Gastroesophageal sphincter (tissue), 3 donors: ENCODE results near the gene BABAM2.

Source experiments
- POLR2AphosphoS5 ChIP-seq: sonication (generic); formaldehyde crosslinking; IDR thresholded peaks from one replicate; pipeline ENCODE4 v1.6.1; 2017; ENCODE audit warnings: antibody characterized with exemption
- TF ChIP-seq, protein P1 (sequence below), 4 experiments: fragments of 200-600 bp in 2 of 4; fragments of 450-650 bp in 2 of 4; sonication (generic) in 1 of 4; IDR thresholded peaks; one replicate each; pipeline ENCODE4 v1.5.1; 2017 to 2019; ENCODE audit warnings: antibody characterized with exemption in 4 of 4, mild to moderate bottlenecking in 2 of 4, moderate library complexity in 2 of 4

DNA sequence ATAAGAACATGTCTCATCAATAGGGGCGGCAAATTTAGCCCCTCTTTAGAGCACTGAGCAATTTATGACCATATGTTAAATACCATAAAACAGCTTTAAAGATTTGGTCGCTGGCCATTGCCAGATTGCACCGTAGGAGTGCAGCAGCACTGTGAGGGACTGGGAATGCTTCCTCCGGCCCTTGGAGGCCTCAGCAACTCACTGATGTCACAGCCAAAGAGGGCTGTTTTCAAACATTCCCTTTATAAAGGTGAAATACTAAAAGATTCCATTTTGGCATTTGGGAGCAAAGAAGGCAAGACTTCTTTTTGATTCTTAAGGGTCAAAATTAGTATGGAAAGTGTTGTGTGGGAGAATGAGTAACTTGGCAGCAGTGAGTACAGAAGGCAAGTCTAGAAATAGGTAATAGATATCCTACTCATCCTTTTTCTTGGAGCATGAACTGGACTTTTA is 63.7 kb downstream of the BABAM2 start:
- TF ChIP-seq, protein P1, sequence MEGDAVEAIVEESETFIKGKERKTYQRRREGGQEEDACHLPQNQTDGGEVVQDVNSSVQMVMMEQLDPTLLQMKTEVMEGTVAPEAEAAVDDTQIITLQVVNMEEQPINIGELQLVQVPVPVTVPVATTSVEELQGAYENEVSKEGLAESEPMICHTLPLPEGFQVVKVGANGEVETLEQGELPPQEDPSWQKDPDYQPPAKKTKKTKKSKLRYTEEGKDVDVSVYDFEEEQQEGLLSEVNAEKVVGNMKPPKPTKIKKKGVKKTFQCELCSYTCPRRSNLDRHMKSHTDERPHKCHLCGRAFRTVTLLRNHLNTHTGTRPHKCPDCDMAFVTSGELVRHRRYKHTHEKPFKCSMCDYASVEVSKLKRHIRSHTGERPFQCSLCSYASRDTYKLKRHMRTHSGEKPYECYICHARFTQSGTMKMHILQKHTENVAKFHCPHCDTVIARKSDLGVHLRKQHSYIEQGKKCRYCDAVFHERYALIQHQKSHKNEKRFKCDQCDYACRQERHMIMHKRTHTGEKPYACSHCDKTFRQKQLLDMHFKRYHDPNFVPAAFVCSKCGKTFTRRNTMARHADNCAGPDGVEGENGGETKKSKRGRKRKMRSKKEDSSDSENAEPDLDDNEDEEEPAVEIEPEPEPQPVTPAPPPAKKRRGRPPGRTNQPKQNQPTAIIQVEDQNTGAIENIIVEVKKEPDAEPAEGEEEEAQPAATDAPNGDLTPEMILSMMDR (IDR thresholded peaks at IDR 0.05): no peak
- TF ChIP-seq POLR2AphosphoS5: no peak
